Right cardiac atrium (tissue), 5 donors: ENCODE data around the gene PTPRN2. TPM values are rescaled to one million over a fixed set of nuclear protein-coding genes. Genes with fewer than 3 reads are reported as not detected.

Source experiments
- ATAC-seq, 2 donors: fragments of 200-7000 bp; cut with Tn5 transposase; one replicate each; pipeline versions ENCODE4 v1.8.0 to v1.9.1; 2020; ENCODE audit warnings: moderate library complexity in 2 of 2, mild to moderate bottlenecking in 1 of 2
- DNase-seq, 3 donors: peaks; one replicate each; pipeline ENCODE4 v3.0.0-alpha.2; 2020
- H3K27ac ChIP-seq: one replicate; pipeline ENCODE4 v1.5.1; 2013; ENCODE audit warnings: mild to moderate bottlenecking, low read length, control low read depth, moderate library complexity
- H3K27me3 ChIP-seq: one replicate; pipeline ENCODE4 v1.6.1; 2013; ENCODE audit not compliant: control insufficient read depth, insufficient read depth
- H3K4me1 ChIP-seq: one replicate; pipeline ENCODE4 v1.6.1; 2013; ENCODE audit warnings: low read length; ENCODE audit not compliant: control insufficient read depth, insufficient read depth
- H3K4me3 ChIP-seq: one replicate; pipeline ENCODE4 v1.5.1; 2013; ENCODE audit warnings: low read length, control low read depth
- H3K9me3 ChIP-seq: one replicate; pipeline ENCODE4 v1.6.1; 2013; ENCODE audit warnings: low read length; ENCODE audit not compliant: control insufficient read depth
- WGBS: extraction: QIAGEN DNeasy Blood & Tissue Kit; methylation state at CpG from one replicate; pipeline ENCODE4 v1.1.7; 2013; 5-methylcytosine and 5-hydroxymethylcytosine counted together
- intact Hi-C, 4 donors: fragments of 100-400 bp; cut with DNase I; formaldehyde crosslinking; loops; one replicate each; pipeline versions ENCODE4 v1.11.0 to v1.14.0; 2022 to 2023
- polyA plus RNA-seq: library from polyadenylated mRNA; stranded (reverse); fragments of 200-250 nt; gene quantifications from one replicate; pipeline ENCODE4 v1.2.3, GENCODE V29; 2013
- total RNA-seq, 4 donors: library from RNA; stranded (reverse); fragmentation: NEBNext Ultra II Directional; extraction: Animal tissue kit (Norgen Biotek cat#: 25700); gene quantifications; one replicate each; pipeline ENCODE4 v1.2.1, GENCODE V29; 2021
- donor health status: healthy with polysubstance abuse.
- donor health status: DM: no; HTN: yes; CAD: no.
- donor health status: DM: no; HTN: no; CAD: no.
- donor health status: DM: no; HTN: yes; CAD: no; lungs with severe emphysema.
- donor health status: DM: yes; HTN: yes; CAD: no.

PTPRN2 gene
- total and polyA plus RNA-seq, 5 donors = 1.5 to 3.9 (median 1.9) TPM

GRCh38 chr7:158453663-158454062 lies 134.0 kb downstream of the PTPRN2 start:
- Histone ChIP-seq H3K9me3 (no peaks in the 10 kb centered on the region), H3K27ac (no peak overlapping the region), H3K4me3 (no peak overlapping the region), H3K27me3 (no peaks in the 10 kb centered on the region), H3K4me1 (no peaks in the 10 kb centered on the region)
- intact Hi-C loops = no loop called here
- DNase-seq = no peak
- no peak for ATAC-seq
- WGBS = 86% methylated on average over 9 of the region's 9 CpGs

GRCh38 chr7:158452331-158452730 lies 135.3 kb downstream of the PTPRN2 start:
- no peaks in the 10 kb centered on the region for H3K4me1 ChIP-seq
- 86% methylated on average over 11 of the region's 11 CpGs for WGBS

GRCh38 chr7:158450476-158451124 lies 137.0 kb downstream of the PTPRN2 start:
- Histone ChIP-seq H3K9me3 (no peaks in the 10 kb centered on the region), H3K27me3 (no peaks in the 10 kb centered on the region), H3K4me3 (no peak overlapping the region), H3K27ac (no peak overlapping the region), H3K4me1 (no peaks in the 10 kb centered on the region)
- intact Hi-C loops = no loop called here
- ATAC-seq = no peak
- WGBS = 80% methylated on average over 29 of the region's 29 CpGs
- no peak for DNase-seq

More at GRCh38 chr7:158452331-158452730, 135.3 kb downstream of the PTPRN2 start:
- Histone ChIP-seq H3K4me3 (no peak overlapping the region), H3K9me3 (no peaks in the 10 kb centered on the region), H3K27me3 (no peaks in the 10 kb centered on the region), H3K27ac (no peak overlapping the region)
- peak in 1 of 2 donors; percentile 14 for ATAC-seq
- no peak for DNase-seq
- intact Hi-C loops = no loop called here

- no peaks in the 10 kb centered on the region for H3K27me3 ChIP-seq
- ATAC-seq (no peak), DNase-seq (no peak)
- H3K4me1 ChIP-seq = no peaks in the 10 kb centered on the region
- H3K9me3 ChIP-seq = no peaks in the 10 kb centered on the region
- 86% methylated on average over 12 of the region's 12 CpGs for WGBS
- no peak overlapping the region for H3K4me3 ChIP-seq
- no peak overlapping the region for H3K27ac ChIP-seq
- intact Hi-C loops = no loop called here
These were observed 137.7 kb downstream of the PTPRN2 start for GRCh38 chr7:158449942-158450341.

GRCh38 chr7:158449266-158449665 lies 138.4 kb downstream of the PTPRN2 start:
- intact Hi-C loops = no loop called here
- Histone ChIP-seq H3K4me1 (no peaks in the 10 kb centered on the region), H3K27me3 (no peaks in the 10 kb centered on the region), H3K4me3 (no peak overlapping the region), H3K9me3 (no peaks in the 10 kb centered on the region), H3K27ac (no peak overlapping the region)
- no peak for DNase-seq
- 92% methylated on average over 12 of the region's 12 CpGs for WGBS
- no peak for ATAC-seq

- 86% methylated on average over 16 of the region's 16 CpGs for WGBS
- Histone ChIP-seq H3K27ac (no peak overlapping the region), H3K9me3 (no peaks in the 10 kb centered on the region), H3K4me1 (no peaks in the 10 kb centered on the region), H3K27me3 (no peaks in the 10 kb centered on the region), H3K4me3 (no peak overlapping the region)
- intact Hi-C loops = no loop called here
- DNase-seq (no peak), ATAC-seq (no peak)
These were observed 139.1 kb downstream of the PTPRN2 start for GRCh38 chr7:158448430-158449100.

- Histone ChIP-seq H3K27me3 (no peaks in the 10 kb centered on the region), H3K27ac (no peak overlapping the region), H3K4me1 (no peaks in the 10 kb centered on the region), H3K9me3 (no peaks in the 10 kb centered on the region), H3K4me3 (no peak overlapping the region)
- intact Hi-C loops = no loop called here
- DNase-seq = no peak
- ATAC-seq = no peak
- WGBS = 83% methylated on average over 29 of the region's 29 CpGs
These were observed 140.0 kb downstream of the PTPRN2 start for GRCh38 chr7:158447506-158448171.

- no peaks in the 10 kb centered on the region for H3K27me3 ChIP-seq
- ATAC-seq (no peak), DNase-seq (no peak)
- no peak overlapping the region for H3K4me3 ChIP-seq
- no peaks in the 10 kb centered on the region for H3K4me1 ChIP-seq
- WGBS = 87% methylated on average over 6 of the region's 6 CpGs
- H3K27ac ChIP-seq = no peak overlapping the region
- H3K9me3 ChIP-seq = no peaks in the 10 kb centered on the region
- intact Hi-C loops = no loop called here
These were observed 140.5 kb downstream of the PTPRN2 start for GRCh38 chr7:158447151-158447505.

- intact Hi-C loops = no loop called here
- Histone ChIP-seq H3K4me3 (no peak overlapping the region), H3K27ac (no peak overlapping the region), H3K4me1 (no peaks in the 10 kb centered on the region), H3K27me3 (no peaks in the 10 kb centered on the region), H3K9me3 (no peaks in the 10 kb centered on the region)
- ATAC-seq = no peak
- no peak for DNase-seq
- WGBS = 86% methylated on average over 12 of the region's 12 CpGs
These were observed 140.9 kb downstream of the PTPRN2 start for GRCh38 chr7:158446706-158447105.

GRCh38 chr7:158446281-158446680 lies 141.3 kb downstream of the PTPRN2 start:
- 80% methylated on average over 13 of the region's 13 CpGs for WGBS
- Histone ChIP-seq H3K27ac (no peak overlapping the region), H3K9me3 (no peaks in the 10 kb centered on the region), H3K27me3 (no peaks in the 10 kb centered on the region), H3K4me1 (no peaks in the 10 kb centered on the region), H3K4me3 (no peak overlapping the region)
- ATAC-seq (no peak), DNase-seq (no peak)
- intact Hi-C loops = no loop called here

- Histone ChIP-seq H3K4me3 (no peak overlapping the region), H3K4me1 (no peaks in the 10 kb centered on the region), H3K27ac (no peak overlapping the region), H3K27me3 (no peaks in the 10 kb centered on the region), H3K9me3 (no peaks in the 10 kb centered on the region)
- no peak for DNase-seq
- ATAC-seq = no peak
- intact Hi-C loops = no loop called here
- WGBS = 72% methylated on average over 30 of the region's 30 CpGs
These were observed 142.0 kb downstream of the PTPRN2 start for GRCh38 chr7:158445421-158446175.
